Astrocyte (in vitro differentiated cells and primary cell): ENCODE data around the gene FOXC2. TPM values are rescaled to one million over a fixed set of nuclear protein-coding genes. Genes with fewer than 3 reads are reported as not detected.

Experiments
- DNase-seq: peaks from one replicate; pipeline ENCODE4 v3.0.0-alpha.2; 2010; ENCODE audit warnings: low read depth
- FAIRE-seq: peaks from 2 replicates; lab custom pipeline; 2011; peaks lifted over from hg19 to GRCh38; lab: Jason Lieb, UNC
- H2AFZ ChIP-seq: 2 replicates; pipeline ENCODE4 v1.6.0; 2012; ENCODE audit warnings: low read depth, low read length, inconsistent platforms
- H3K27ac ChIP-seq: 2 replicates; pipeline ENCODE4 v1.5.1; 2011; ENCODE audit warnings: low read depth, low read length, inconsistent platforms
- H3K27me3 ChIP-seq: 2 replicates; pipeline ENCODE4 v1.6.0; 2011; ENCODE audit warnings: low read length, inconsistent platforms; ENCODE audit not compliant: insufficient read depth
- H3K36me3 ChIP-seq: 2 replicates; pipeline ENCODE4 v1.5.1; 2011; ENCODE audit warnings: low read length, inconsistent platforms; ENCODE audit not compliant: insufficient read depth
- H3K4me1 ChIP-seq: 2 replicates; pipeline ENCODE4 v1.5.1; 2011; ENCODE audit warnings: low read length, inconsistent platforms; ENCODE audit not compliant: insufficient read depth
- H3K4me2 ChIP-seq: 2 replicates; pipeline ENCODE4 v1.6.0; 2012; ENCODE audit warnings: low read length, inconsistent platforms
- H3K4me3 ChIP-seq: 2 replicates; pipeline ENCODE4 v1.5.1; 2011; ENCODE audit warnings: low read depth, mild to moderate bottlenecking, low read length, inconsistent platforms; ENCODE audit not compliant: insufficient read depth
- H3K79me2 ChIP-seq: 2 replicates; pipeline ENCODE4 v1.6.0; 2012; ENCODE audit warnings: mild to moderate bottlenecking, low read length, inconsistent platforms; ENCODE audit not compliant: insufficient read depth
- H3K9ac ChIP-seq: 2 replicates; pipeline ENCODE4 v1.6.0; 2012; ENCODE audit warnings: mild to moderate bottlenecking, low read length, inconsistent platforms
- H3K9me3 ChIP-seq: 2 replicates; pipeline ENCODE4 v1.5.1; 2012; ENCODE audit warnings: low read depth, mild to moderate bottlenecking, low read length, inconsistent platforms; ENCODE audit not compliant: insufficient read depth
- H4K20me1 ChIP-seq: 2 replicates; pipeline ENCODE4 v1.6.0; 2012; ENCODE audit warnings: low read length, inconsistent platforms; ENCODE audit not compliant: insufficient read depth
- H3K27ac Mint-ChIP-seq: one replicate; pipeline ENCODE4 v1.8.0; 2021; ENCODE audit warnings: mild to moderate bottlenecking, mixed read lengths; ENCODE audit not compliant: unreplicated experiment
- H3K27me3 Mint-ChIP-seq: one replicate; pipeline ENCODE4 v1.8.0; 2021; ENCODE audit warnings: low read depth, mixed read lengths; ENCODE audit not compliant: unreplicated experiment
- H3K36me3 Mint-ChIP-seq: one replicate; pipeline ENCODE4 v1.8.0; 2021; ENCODE audit warnings: low read depth, mixed read lengths; ENCODE audit not compliant: unreplicated experiment
- H3K4me1 Mint-ChIP-seq: one replicate; pipeline ENCODE4 v1.8.0; 2021; ENCODE audit warnings: low read depth, mixed read lengths; ENCODE audit not compliant: unreplicated experiment
- H3K4me3 Mint-ChIP-seq: one replicate; pipeline ENCODE4 v1.8.0; 2021; ENCODE audit warnings: mild to moderate bottlenecking, moderate library complexity, mixed read lengths; ENCODE audit not compliant: unreplicated experiment
- H3K9me3 Mint-ChIP-seq: one replicate; pipeline ENCODE4 v1.8.0; 2021; ENCODE audit warnings: mild to moderate bottlenecking, mixed read lengths; ENCODE audit not compliant: unreplicated experiment
- EZH2 ChIP-seq: IDR thresholded peaks from 2 replicates; pipeline ENCODE4 v1.6.1; 2012; ENCODE audit warnings: mild to moderate bottlenecking, low read length, inconsistent platforms; ENCODE audit not compliant: insufficient read depth
- total RNA-seq: library from RNA; stranded (reverse); gene quantifications from 2 replicates; pipeline ENCODE4 v1.2.1, GENCODE V29; 2021
- TF ChIP-seq, protein P1 (sequence below): IDR thresholded peaks from 2 replicates; pipeline ENCODE4 v1.5.1; 2011; ENCODE audit warnings: low read depth, mild to moderate bottlenecking, inconsistent platforms, low read length, moderate library complexity; ENCODE audit not compliant: insufficient read depth

The FOXC2 gene
- total RNA-seq, 1 donor from 2014 or later, result 15.8 TPM

DNA sequence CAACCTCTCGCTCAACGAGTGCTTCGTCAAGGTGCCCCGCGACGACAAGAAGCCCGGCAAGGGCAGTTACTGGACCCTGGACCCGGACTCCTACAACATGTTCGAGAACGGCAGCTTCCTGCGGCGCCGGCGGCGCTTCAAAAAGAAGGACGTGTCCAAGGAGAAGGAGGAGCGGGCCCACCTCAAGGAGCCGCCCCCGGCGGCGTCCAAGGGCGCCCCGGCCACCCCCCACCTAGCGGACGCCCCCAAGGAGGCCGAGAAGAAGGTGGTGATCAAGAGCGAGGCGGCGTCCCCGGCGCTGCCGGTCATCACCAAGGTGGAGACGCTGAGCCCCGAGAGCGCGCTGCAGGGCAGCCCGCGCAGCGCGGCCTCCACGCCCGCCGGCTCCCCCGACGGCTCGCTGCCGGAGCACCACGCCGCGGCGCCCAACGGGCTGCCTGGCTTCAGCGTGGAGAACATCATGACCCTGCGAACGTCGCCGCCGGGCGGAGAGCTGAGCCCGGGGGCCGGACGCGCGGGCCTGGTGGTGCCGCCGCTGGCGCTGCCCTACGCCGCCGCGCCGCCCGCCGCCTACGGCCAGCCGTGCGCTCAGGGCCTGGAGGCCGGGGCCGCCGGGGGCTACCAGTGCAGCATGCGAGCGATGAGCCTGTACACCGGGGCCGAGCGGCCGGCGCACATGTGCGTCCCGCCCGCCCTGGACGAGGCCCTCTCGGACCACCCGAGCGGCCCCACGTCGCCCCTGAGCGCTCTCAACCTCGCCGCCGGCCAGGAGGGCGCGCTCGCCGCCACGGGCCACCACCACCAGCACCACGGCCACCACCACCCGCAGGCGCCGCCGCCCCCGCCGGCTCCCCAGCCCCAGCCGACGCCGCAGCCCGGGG, 1.3 kb downstream of the FOXC2 start:
- no peaks in the 10 kb centered on the region for H3K9me3 ChIP-seq
- Mint-ChIP-seq H3K27me3 (peaks cover 44% of the 10 kb centered on the region), H3K4me1 (peaks cover 15% of the 10 kb centered on the region), H3K4me3 (peak overlapping the region; percentile 86), H3K36me3 (peaks cover 14% of the 10 kb centered on the region), H3K27ac (no peak overlapping the region), H3K9me3 (no peaks in the 10 kb centered on the region)
- H2AFZ ChIP-seq, result no peak overlapping the region
- peaks cover 35% of the 10 kb centered on the region for H3K4me1 ChIP-seq
- no peak for TF ChIP-seq EZH2
- TF ChIP-seq, protein P1, sequence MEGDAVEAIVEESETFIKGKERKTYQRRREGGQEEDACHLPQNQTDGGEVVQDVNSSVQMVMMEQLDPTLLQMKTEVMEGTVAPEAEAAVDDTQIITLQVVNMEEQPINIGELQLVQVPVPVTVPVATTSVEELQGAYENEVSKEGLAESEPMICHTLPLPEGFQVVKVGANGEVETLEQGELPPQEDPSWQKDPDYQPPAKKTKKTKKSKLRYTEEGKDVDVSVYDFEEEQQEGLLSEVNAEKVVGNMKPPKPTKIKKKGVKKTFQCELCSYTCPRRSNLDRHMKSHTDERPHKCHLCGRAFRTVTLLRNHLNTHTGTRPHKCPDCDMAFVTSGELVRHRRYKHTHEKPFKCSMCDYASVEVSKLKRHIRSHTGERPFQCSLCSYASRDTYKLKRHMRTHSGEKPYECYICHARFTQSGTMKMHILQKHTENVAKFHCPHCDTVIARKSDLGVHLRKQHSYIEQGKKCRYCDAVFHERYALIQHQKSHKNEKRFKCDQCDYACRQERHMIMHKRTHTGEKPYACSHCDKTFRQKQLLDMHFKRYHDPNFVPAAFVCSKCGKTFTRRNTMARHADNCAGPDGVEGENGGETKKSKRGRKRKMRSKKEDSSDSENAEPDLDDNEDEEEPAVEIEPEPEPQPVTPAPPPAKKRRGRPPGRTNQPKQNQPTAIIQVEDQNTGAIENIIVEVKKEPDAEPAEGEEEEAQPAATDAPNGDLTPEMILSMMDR, result no peak
- peaks cover 8% of the 10 kb centered on the region for H3K36me3 ChIP-seq
- peak overlapping the region; percentile 94 for H3K27ac ChIP-seq
- peak overlapping the region; percentile 86 for H3K4me2 ChIP-seq
- peak overlapping the region; percentile 97 for H3K4me3 ChIP-seq
- peaks cover 46% of the 10 kb centered on the region for H4K20me1 ChIP-seq
- no peaks in the 10 kb centered on the region for H3K27me3 ChIP-seq
- peak overlapping the region; percentile 99 for H3K9ac ChIP-seq
- DNase-seq (no peak), FAIRE-seq (no peak)
- H3K79me2 ChIP-seq, result peaks cover 82% of the 10 kb centered on the region

- no peak for TF ChIP-seq EZH2
- TF ChIP-seq, protein P1, result no peak
- Histone ChIP-seq H4K20me1 (peaks cover 56% of the 10 kb centered on the region), H3K79me2 (peaks cover 92% of the 10 kb centered on the region), H3K4me1 (peaks cover 39% of the 10 kb centered on the region), H3K4me3 (peak overlapping the region; percentile 97), H3K9me3 (no peaks in the 10 kb centered on the region), H3K9ac (peak overlapping the region; percentile 99), H3K27ac (peak overlapping the region; percentile 94), H3K27me3 (no peaks in the 10 kb centered on the region), H2AFZ (no peak overlapping the region), H3K36me3 (peaks cover 11% of the 10 kb centered on the region), H3K4me2 (peak overlapping the region; percentile 86)
- Mint-ChIP-seq H3K4me3 (peak overlapping the region; percentile 90), H3K27me3 (peaks cover 48% of the 10 kb centered on the region), H3K36me3 (peaks cover 14% of the 10 kb centered on the region), H3K4me1 (peaks cover 24% of the 10 kb centered on the region), H3K9me3 (no peaks in the 10 kb centered on the region), H3K27ac (peak overlapping the region; percentile 84)
- DNase-seq (no peak), FAIRE-seq (no peak)
Observed at GRCh38 chr16:86568677-86569623, 2.3 kb downstream of the FOXC2 start.
